Endothelial cell of umbilical vein (primary cell): ENCODE measurements around the gene OSTM1. TPM values are rescaled to one million over a fixed set of nuclear protein-coding genes. Genes with fewer than 3 reads are reported as not detected.

ENCODE experiments used
- BruUV-seq: library from RNA; stranded (reverse); fragments of 400-500 nt; replicated peaks from 2 replicates; lab custom pipeline; 2021; lab: Mats Ljungman, UMichigan
- CTCF ChIA-PET: fragments of 300-600, 350-600 bp; sonication (Branson Sonifier 250); formaldehyde crosslinking; loops from one replicate; lab custom pipeline; 2021; ENCODE audit warnings: antibody characterized with exemption, inconsistent platforms; lab: Charles Lee
- POLR2A ChIA-PET: fragments of 300-600, 350-600 bp; sonication (Branson Sonifier 250); formaldehyde crosslinking; loops from one replicate; lab custom pipeline; 2021; ENCODE audit warnings: antibody characterized with exemption, inconsistent platforms; lab: Charles Lee
- DNase-seq: peaks from one replicate; pipeline ENCODE4 v3.0.0-alpha.2; 2011; ENCODE audit warnings: low read depth, low spot score
- FAIRE-seq: peaks from 2 replicates; lab custom pipeline; 2011; peaks lifted over from hg19 to GRCh38; lab: Jason Lieb, UNC
- H2AFZ ChIP-seq: 2 replicates; pipeline ENCODE4 v1.6.0; 2012; ENCODE audit warnings: low read depth, low read length, control low read depth, inconsistent platforms
- H3K27ac ChIP-seq: 2 replicates; pipeline ENCODE4 v1.5.1; 2011; ENCODE audit warnings: low read depth, mild to moderate bottlenecking, control low read depth, low read length, moderate library complexity; ENCODE audit not compliant: insufficient read depth
- H3K27me3 ChIP-seq, 2 experiments: 2 replicates each; pipeline versions ENCODE4 v1.6.0 to v1.6.1; 2011; ENCODE audit warnings: low read length in 2 of 2, mixed read lengths in 1 of 2; ENCODE audit not compliant: control insufficient read depth in 2 of 2, insufficient read depth in 2 of 2
- H3K36me3 ChIP-seq, 2 experiments: 2 replicates in 1 of 2; 3 replicates in 1 of 2; pipeline ENCODE4 v1.5.1; 2011; ENCODE audit warnings: low read length in 2 of 2, mild to moderate bottlenecking in 1 of 2, moderate library complexity in 1 of 2; ENCODE audit not compliant: control insufficient read depth in 2 of 2, insufficient read depth in 2 of 2; ENCODE audit errors: extremely low read depth in 1 of 2
- H3K4me1 ChIP-seq: 3 replicates; pipeline ENCODE4 v1.5.1; 2011; ENCODE audit warnings: mild to moderate bottlenecking, low read length; ENCODE audit not compliant: control insufficient read depth, insufficient read depth; ENCODE audit errors: extremely low read depth
- H3K4me2 ChIP-seq: 2 replicates; pipeline ENCODE4 v1.6.1; 2011; ENCODE audit warnings: low read length, control low read depth, mixed read lengths; ENCODE audit not compliant: insufficient read depth
- H3K4me3 ChIP-seq, 3 experiments: fragments of 200-600 bp in 1 of 3; sonication (generic), shearing (Covaris generic) in 1 of 3; replicated peaks in 1 of 3; 2 replicates each; pipeline ENCODE4 v1.5.1; 2011 to 2016; ENCODE audit warnings: control low read depth in 3 of 3, low read length in 3 of 3, mild to moderate bottlenecking in 2 of 3, inconsistent platforms in 1 of 3, low read depth in 1 of 3, moderate library complexity in 1 of 3; ENCODE audit not compliant: insufficient read depth in 1 of 3
- H3K79me2 ChIP-seq: 2 replicates; pipeline ENCODE4 v1.6.0; 2012; ENCODE audit warnings: low read length, inconsistent platforms; ENCODE audit not compliant: control insufficient read depth, insufficient read depth
- H3K9ac ChIP-seq: replicated peaks from 2 replicates; pipeline ENCODE3; 2011; ENCODE audit warnings: low read length, control low read depth; ENCODE audit not compliant: insufficient read depth; ENCODE audit errors: extremely low read depth
- H3K9me1 ChIP-seq: replicated peaks from 3 replicates; pipeline ENCODE4 v1.6.0; 2011; ENCODE audit warnings: mild to moderate bottlenecking, low read length; ENCODE audit not compliant: control insufficient read depth, insufficient read depth; ENCODE audit errors: extremely low read depth
- H3K9me3 ChIP-seq: replicated peaks from 2 replicates; pipeline ENCODE4 v1.5.1; 2012; ENCODE audit warnings: low read length, inconsistent platforms; ENCODE audit not compliant: control insufficient read depth, insufficient read depth
- H4K20me1 ChIP-seq: replicated peaks from 2 replicates; pipeline ENCODE3; 2011; ENCODE audit warnings: mild to moderate bottlenecking, low read length; ENCODE audit not compliant: control insufficient read depth, insufficient read depth; ENCODE audit errors: extremely low read depth
- EZH2 ChIP-seq: IDR thresholded peaks from 2 replicates; pipeline ENCODE4 v1.6.1; 2012; ENCODE audit warnings: borderline replicate concordance, low read depth, mild to moderate bottlenecking, moderate library complexity, low read length, inconsistent platforms; ENCODE audit not compliant: severe bottlenecking
- MYC ChIP-seq: IDR thresholded peaks from one replicate; pipeline ENCODE4 v1.6.1; 2011; ENCODE audit warnings: mild to moderate bottlenecking, low read depth, low read length
- dilution Hi-C: fragments of 300-500 bp; cut with MboI; formaldehyde crosslinking; loops from one replicate; pipeline ENCODE4 v1.15.0; 2019; ENCODE audit warnings: low sequenced_read_pairs; ENCODE audit not compliant: extremely low pct_ligation_motif_present
- intact Hi-C: fragments of 100-400 bp; cut with micrococcal nuclease; formaldehyde crosslinking; loops from one replicate; pipeline ENCODE4 v1.10.0; 2022
- polyA plus RNA-seq, 4 experiments: library from polyadenylated mRNA; depleted of rRNA in 3 of 4; stranded (reverse) in 3 of 4; unstranded in 1 of 4; fragments of >200 nt; gene quantifications; 2 replicates each; pipeline versions ENCODE4 v1.2.1 to v1.2.3, GENCODE V29; 2011 to 2012; ENCODE audit warnings: missing spikeins in 1 of 4
- total RNA-seq: library from RNA; stranded (reverse); gene quantifications from 2 replicates; pipeline ENCODE4 v1.2.3, GENCODE V29; 2021
- TF ChIP-seq, protein P1 (sequence below), 2 donors: IDR thresholded peaks; 1 replicate in 1 of 2; 2 replicates in 1 of 2; pipeline ENCODE4 v1.5.1; 2011; ENCODE audit warnings: low read length in 2 of 2, mild to moderate bottlenecking in 2 of 2, moderate library complexity in 2 of 2, control low read depth in 1 of 2, inconsistent platforms in 1 of 2, low read depth in 1 of 2; ENCODE audit not compliant: insufficient read depth in 1 of 2; ENCODE audit errors: extremely low read depth in 1 of 2

Gene OSTM1
- total and polyA plus RNA-seq, 2 donors (not counting 3 experiments of a cell fraction or from before 2014, with no cell fraction given): 23.1 to 26.4 TPM

DNA sequence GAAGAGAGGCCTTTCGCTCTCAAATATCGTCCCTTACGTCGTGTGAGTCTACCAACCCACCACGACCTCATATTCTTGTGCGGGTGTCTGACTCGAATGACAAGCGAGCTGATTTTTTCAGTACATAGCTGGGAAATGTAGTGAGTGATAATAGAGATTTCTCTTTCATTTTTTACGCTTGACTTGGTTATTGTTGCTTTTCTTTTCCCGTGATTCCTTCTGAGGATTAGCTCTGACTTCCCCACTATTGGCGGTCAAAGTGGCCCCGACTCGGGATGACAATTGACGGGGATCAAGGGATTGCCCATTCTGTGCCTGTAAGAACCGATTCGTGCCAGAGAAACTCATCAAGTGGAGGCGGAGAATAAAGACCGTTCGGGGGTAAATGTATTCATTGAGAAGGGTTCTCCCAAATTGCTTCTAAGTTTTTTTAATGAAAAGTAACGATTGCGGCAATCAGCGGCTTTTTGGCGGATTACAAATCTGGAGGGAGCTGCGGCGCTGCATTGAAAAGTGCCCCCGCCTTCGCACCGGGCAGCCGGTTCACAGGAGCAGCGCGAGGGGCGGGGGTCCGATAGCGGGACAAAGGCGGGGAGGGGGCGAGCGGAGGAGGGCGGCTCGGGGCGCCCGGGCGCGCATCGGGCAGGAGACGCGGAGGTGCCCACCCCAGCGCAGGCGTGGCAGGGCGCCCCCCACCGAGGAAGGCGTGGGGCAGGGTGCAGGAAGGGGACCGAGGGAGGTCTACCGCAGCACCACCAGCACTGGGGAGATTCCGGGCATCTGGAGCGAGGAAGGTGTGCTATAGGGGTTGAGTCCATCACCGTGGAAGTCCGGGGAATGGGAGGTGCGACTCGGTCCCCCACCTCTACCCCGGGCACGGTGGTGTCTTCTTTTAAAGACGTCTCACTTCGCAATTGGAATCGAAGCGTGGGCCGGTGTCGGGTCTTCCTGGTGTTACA lies 44.5 kb upstream of the OSTM1 start:
- intact Hi-C loops (loop anchor here (2.0 kb wide), 1 partner anchor 176 kb away; the partner anchor contains the start of gene AFG1L), dilution Hi-C loops (no loop called here)
- FAIRE-seq: peak; percentile 43

More for the DNA sequence above, 44.5 kb upstream of the OSTM1 start:
- peak overlapping the region; percentile 11 for H2AFZ ChIP-seq
- ChIA-PET POLR2A (no interaction called here), CTCF (interaction anchor here (0.7 to 1.3 kb wide), 5 partner anchors 8 to 378 kb away, joined by 3 to 8 read pairs (median 3); partner anchors contain the start of gene SNX3)
- H3K9me1 ChIP-seq: no peaks in the 10 kb centered on the region
- peak; percentile 30 for DNase-seq
- peak; percentile 82 for TF ChIP-seq EZH2
- no peak for TF ChIP-seq MYC
- TF ChIP-seq, protein P1, sequence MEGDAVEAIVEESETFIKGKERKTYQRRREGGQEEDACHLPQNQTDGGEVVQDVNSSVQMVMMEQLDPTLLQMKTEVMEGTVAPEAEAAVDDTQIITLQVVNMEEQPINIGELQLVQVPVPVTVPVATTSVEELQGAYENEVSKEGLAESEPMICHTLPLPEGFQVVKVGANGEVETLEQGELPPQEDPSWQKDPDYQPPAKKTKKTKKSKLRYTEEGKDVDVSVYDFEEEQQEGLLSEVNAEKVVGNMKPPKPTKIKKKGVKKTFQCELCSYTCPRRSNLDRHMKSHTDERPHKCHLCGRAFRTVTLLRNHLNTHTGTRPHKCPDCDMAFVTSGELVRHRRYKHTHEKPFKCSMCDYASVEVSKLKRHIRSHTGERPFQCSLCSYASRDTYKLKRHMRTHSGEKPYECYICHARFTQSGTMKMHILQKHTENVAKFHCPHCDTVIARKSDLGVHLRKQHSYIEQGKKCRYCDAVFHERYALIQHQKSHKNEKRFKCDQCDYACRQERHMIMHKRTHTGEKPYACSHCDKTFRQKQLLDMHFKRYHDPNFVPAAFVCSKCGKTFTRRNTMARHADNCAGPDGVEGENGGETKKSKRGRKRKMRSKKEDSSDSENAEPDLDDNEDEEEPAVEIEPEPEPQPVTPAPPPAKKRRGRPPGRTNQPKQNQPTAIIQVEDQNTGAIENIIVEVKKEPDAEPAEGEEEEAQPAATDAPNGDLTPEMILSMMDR (IDR thresholded peaks at IDR 0.05; ENCODE audit: extremely low read depth in 1 of 2, insufficient read depth in 1 of 2, low read depth in 1 of 2, low read length in 2 of 2): no peak
- H3K27me3 ChIP-seq: peaks cover 81 to 88% of the 10 kb centered on the region in 2 experiments
- H3K4me3 ChIP-seq: peak overlapping the region in 2 of 3 experiments; percentile 11 to 32
- peaks cover 20% of the 10 kb centered on the region for H3K4me1 ChIP-seq
- no peaks in the 10 kb centered on the region for H4K20me1 ChIP-seq
- no peaks in the 10 kb centered on the region for H3K9me3 ChIP-seq
- H3K79me2 ChIP-seq: no peaks in the 10 kb centered on the region
- BruUV-seq: no TSS peak
- H3K36me3 ChIP-seq: no peaks in the 10 kb centered on the region
- H3K4me2 ChIP-seq: peak overlapping the region; percentile 85
- H3K27ac ChIP-seq: no peak overlapping the region
- H3K9ac ChIP-seq: no peak overlapping the region
